Heart left ventricle (tissue), 13 donors: ENCODE results near the gene FBXW7.

Experiments
- POLR2A ChIP-seq, 2 donors: fragments of 450-650 bp; IDR thresholded peaks; one replicate each; pipeline ENCODE4 v1.6.1; 2017; ENCODE audit warnings: antibody characterized with exemption in 2 of 2, mild to moderate bottlenecking in 2 of 2, moderate library complexity in 2 of 2
- TF ChIP-seq, protein P1 (sequence below), 12 donors: fragments of 200-600 bp; sonication (generic) in 4 of 12; IDR thresholded peaks; one replicate each; pipeline versions ENCODE4 v1.5.0 to v1.8.0; 2018 to 2022; ENCODE audit warnings: antibody characterized with exemption in 12 of 12, mild to moderate bottlenecking in 5 of 12
- donor health status: ischemic (EF 13 %, LVEDD 7.1; RV severe dilation, severe dysfunction).
- donor health status: DM: no; HTN: yes; CAD: no.
- donor health status: DM: no; HTN: no; CAD: no.
- donor health status: ischemic (EF 25% LVEDD 6.9; RV normal size, moderate dysfunction).
- donor health status: ischemic (EF 25% LVEDD 5.7; RV mildly dilated, moderate dysfunction).
- donor health status: ischemic (EF 35%, LVEDD 5.7; RV mildly dilated, moderate dysfunction).
- donor health status: nonischemic (EF 11% LVEDD 7.7; RV severe dilation, severe dysfunction).
- donor health status: DM: yes; HTN: yes; CAD: no.
- donor health status: PGD.
- donor health status: ischemic (EF 29% LVEDD 5.4; RV normal size, mild dysfunction).
- donor health status: nonischemic (EF 23%, LVEDD 6.1; RV moderate dilation, normal function).

DNA sequence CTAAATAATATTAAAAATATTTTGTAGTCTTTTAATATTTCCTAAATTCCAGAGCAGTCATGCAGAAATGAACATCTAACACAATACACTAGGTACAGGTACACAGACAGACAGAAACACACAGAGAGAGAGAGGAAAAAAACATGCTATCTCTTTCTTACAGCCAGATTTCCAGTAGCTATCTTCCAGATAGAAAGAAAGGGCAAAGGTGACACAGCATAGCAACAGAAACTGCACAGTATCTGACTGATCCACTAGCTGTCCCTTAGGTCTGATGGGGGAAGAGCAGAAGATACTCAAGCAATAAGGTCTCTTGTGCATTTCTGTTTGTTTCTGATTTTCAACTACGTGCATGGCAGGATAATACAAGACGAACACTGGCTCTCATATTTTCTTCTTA is 7.8 kb downstream of the FBXW7 start:
- TF ChIP-seq, protein P1, sequence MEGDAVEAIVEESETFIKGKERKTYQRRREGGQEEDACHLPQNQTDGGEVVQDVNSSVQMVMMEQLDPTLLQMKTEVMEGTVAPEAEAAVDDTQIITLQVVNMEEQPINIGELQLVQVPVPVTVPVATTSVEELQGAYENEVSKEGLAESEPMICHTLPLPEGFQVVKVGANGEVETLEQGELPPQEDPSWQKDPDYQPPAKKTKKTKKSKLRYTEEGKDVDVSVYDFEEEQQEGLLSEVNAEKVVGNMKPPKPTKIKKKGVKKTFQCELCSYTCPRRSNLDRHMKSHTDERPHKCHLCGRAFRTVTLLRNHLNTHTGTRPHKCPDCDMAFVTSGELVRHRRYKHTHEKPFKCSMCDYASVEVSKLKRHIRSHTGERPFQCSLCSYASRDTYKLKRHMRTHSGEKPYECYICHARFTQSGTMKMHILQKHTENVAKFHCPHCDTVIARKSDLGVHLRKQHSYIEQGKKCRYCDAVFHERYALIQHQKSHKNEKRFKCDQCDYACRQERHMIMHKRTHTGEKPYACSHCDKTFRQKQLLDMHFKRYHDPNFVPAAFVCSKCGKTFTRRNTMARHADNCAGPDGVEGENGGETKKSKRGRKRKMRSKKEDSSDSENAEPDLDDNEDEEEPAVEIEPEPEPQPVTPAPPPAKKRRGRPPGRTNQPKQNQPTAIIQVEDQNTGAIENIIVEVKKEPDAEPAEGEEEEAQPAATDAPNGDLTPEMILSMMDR (IDR thresholded peaks at IDR 0.05), result no peak
- TF ChIP-seq POLR2A (IDR thresholded peaks at IDR 0.05), result no peak
